Activated T-cell treated with anti-CD3 and anti-CD28 coated beads, Interleukin-2, amount 50 U/mL, for 1 hour (primary cell): ENCODE results near the gene ABHD8.

ENCODE experiments used
- DNase-seq: peaks from one replicate; pipeline ENCODE4 v3.0.0-alpha.2; 2020

ABHD8 gene

DNA sequence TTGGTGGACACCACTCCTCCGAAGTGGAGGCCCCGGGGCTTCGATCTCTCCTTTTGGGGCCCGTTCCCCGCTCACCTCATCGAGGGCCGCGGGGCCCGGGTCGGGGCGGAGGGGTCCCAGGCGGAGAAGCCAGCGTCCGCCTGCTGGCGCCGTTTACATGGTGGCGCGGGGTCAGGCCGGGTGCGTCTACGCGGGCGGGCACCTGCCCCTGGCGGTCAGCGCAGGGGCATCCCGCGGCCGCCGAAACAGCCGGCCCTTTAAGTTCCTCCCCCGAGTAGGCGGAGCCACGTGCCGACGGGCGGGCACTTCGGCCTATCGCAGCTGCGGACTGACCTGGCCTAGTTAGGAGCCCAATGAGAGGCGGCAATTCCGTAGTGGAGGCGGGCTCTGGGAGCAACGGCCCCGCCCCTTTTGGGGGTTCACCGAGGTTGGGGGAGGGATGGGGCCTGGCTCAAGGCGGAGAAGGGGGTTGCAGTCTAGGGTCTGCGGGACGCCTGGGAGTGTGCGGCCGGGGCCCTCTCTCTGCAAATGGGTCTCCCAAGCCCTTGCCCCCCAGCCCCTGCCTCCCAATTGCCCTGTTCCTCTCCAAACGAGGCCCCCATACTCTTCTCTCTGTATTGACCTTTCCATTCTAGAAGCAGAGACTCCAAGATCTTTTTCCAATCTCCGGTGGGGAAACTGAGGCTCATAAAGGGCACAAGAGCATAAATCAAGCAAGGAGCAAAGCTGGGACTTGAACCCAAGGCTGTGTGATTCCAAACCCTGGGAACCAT is at the start of gene ABHD8:
ABHD8 (minus strand) TSS at position 259 of the 773 bp plus-strand sequence. CDS start 1,809 bp downstream, outside the sequence.
- DNase-seq, result peak; percentile 94

DNA sequence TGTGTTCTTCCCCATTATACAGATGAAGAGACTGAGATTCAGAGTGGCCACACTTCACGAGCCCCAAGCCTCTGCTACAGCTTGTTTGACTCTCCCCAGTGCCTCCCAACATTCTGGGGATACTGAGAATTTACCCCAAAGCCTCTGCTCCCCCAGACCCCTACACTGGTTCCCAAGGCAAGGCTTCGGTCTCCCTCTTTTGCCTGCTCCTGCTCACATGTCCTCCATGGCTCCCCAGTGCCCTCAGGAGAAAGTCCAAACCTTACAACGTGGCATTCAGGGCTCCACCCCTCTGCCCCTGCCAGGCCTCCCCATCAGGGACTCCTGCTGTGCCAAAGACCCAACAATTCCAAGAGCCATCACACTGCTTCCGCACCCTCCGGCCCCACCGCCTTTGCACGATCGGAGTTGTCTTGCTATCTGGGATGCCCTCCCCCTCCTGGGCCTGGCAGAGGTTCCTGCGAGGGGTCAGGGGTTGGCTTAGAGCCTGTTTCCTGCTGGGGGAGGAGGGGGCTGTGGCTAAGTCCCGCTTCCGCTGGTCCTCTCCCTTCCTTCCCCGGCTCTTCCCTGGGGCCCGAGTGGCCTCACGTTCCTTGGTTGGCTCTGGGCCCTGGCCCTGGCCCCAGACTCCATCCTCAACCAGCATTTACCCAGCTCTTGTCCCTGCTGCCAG is 49.5 kb upstream of the ABHD8 start:
- no peak for DNase-seq

DNA sequence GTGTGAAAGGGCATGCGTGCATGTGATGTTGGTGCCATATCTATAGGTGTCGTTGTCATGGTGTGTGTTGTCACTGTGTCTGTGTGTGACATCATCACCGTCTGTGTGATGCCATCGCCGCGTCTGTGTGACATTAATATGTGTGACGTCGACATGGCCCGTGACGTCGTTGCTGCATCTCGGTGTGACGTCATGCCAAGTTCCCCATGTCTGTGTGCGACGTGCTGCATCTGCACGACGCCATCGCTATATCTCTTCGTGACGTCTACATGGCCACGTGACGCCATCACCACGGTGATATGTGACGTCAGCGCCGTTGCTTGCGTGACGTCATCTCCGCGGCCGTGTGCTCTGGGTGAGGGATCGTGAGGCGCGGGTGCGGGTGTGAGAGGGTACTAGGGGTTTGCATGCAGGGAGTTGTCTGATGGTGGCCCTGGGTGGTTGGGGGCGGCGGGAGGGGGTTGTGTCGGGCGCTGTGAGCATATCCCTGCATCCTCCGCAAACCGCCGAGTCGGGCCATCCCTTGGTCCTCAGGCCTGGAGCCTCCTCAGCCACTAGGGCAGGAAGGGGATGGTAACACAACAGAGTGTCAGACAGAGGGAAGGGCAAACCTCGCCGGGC is 48.7 kb upstream of the ABHD8 start:
- no peak for DNase-seq

DNA sequence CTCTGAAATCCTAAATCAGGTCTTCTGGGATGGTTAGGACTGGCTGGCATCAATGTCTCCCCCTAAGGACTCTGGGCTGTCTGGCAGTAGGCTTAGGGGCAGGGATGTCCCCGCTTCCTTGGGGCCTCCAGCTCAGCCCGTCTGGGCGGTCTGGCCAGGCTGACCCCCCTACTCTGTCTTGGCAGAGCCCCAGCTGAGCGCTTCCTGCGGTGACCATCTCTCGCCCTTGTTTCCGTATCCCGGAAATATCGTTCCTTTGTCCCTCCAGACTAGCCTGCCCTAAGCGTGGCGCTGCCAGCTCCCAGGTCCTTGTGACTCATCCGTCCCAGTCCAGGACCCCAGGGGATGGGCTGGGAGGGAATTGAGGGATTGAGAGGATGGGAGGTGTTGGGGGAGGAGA is 45.5 kb upstream of the ABHD8 start:
- DNase-seq, result no peak

GRCh38 chr19:17347877-17348276 is 44.7 kb upstream of the ABHD8 start:
- DNase-seq, result no peak

- DNase-seq, result no peak
These were observed 44.1 kb upstream of the ABHD8 start for GRCh38 chr19:17347361-17347760.

DNA sequence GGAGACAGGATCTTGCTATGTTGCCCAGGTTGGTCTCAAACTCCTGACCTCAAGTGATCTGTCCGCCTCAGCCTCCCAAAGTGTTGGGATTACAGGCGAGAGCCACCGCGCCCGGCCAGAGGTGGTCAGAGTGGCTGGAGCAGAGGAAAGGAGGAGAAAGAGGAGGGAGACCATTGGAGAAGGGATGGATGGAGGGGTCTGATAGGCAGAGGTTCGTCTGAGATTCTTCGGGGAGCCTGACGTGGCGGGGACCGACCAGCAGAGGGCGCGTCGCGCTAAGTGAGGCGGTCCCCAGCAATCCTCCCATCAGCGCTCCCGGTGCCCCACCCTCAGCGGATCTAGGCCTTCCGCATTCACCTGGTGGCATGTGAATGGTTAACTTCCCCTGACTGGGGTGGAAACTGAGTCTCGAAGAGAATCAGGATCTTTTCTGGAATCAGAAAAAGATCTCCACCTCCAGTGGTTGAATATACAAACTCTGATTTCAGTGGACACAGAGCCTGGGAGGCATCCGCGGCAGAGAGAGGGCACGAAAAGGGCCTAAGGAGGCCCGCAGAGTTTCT is 43.0 kb upstream of the ABHD8 start:
- peak; percentile 81 for DNase-seq

- DNase-seq, result no peak
These were observed 38.6 kb upstream of the ABHD8 start for GRCh38 chr19:17341845-17342244.

- no peak for DNase-seq
These were observed 38.2 kb upstream of the ABHD8 start for GRCh38 chr19:17341386-17341785.

DNA sequence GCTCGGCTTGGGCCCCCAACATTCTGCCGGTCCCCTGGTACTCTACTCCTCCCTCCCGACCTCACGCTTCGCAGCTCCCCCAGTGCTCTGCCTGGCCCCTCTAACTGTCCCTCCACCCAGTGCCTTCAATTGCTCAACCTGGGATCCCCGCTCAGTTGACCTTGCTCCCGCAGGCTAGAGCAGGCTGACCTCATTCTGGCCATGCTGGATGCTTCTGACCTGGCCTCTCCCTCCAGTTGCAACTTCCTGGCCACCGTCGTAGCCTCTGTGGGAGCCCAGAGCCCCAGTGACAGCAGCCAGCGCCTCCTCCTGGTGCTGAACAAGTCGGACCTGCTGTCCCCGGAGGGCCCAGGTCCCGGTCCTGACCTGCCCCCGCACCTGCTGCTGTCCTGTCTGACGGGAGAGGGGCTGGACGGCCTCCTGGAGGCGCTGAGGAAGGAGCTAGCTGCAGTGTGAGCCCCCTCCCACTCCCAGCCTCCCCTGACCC is 37.7 kb upstream of the ABHD8 start:
- no peak for DNase-seq

DNA sequence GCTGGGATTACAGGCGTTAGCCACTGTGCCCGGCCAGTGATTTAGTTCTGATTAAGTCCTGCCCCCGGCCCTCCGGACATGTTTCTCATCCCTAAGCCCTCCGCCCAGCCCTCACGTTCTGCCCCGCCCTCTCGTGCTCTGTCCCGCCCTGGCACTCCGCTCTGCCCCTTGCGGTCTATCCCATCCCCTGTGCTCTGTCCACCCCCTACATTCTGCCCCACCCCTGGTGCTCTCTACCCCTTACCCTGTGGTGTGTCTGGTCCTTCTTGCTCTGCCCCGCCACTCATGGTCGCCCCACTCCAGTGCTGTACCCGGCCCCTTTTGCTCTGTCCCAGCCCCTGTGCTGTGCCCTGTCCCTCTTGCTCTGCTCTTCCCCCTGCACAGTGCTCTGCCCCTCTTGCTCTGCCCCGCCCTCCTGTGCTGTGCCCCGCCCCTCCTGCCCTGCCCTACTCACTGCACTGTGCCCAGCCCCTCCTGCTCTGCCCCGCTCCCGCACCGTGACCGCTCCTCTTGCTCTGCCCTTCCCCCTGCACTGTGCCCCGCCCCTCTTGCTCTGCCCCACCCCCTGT is 37.2 kb upstream of the ABHD8 start:
- no peak for DNase-seq

- DNase-seq, result no peak
These were observed 36.0 kb upstream of the ABHD8 start for GRCh38 chr19:17339088-17339741.

GRCh38 chr19:17338433-17339078 is 35.3 kb upstream of the ABHD8 start:
- DNase-seq, result no peak

DNA sequence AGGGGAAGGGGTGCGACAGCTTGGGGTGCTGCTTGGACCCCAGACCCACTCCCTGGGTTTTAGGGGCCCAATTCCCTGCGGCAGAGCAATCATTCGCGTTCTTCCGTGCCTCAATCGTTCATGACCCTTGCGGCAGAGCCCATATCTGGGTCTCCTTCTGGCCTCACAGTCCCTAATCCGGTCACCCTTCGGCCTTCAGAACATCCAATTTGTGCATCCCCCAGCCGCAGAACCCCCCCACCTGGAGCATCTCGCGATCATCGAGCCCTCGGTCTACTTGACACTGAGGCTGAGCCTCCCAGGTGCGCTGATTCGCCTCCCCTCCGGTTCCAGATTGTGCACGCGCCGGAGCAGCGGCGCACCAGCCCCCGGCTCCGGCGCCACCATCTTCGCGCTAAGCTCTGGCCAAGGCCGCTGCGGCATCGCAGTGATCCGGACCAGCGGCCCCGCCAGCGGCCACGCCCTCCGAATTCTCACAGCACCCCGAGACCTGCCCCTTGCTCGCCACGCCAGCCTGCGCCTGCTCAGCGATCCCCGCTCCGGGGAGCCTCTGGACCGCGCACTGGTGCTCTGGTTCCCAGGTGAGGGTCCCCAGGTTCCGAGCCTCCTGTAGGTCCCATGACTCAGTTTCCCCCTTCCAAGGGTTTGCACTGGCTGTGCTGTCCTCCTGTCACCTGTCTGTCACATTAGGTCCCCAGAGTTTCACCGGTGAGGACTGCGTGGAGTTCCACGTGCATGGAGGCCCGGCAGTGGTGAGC is 34.6 kb upstream of the ABHD8 start:
- no peak for DNase-seq

DNA sequence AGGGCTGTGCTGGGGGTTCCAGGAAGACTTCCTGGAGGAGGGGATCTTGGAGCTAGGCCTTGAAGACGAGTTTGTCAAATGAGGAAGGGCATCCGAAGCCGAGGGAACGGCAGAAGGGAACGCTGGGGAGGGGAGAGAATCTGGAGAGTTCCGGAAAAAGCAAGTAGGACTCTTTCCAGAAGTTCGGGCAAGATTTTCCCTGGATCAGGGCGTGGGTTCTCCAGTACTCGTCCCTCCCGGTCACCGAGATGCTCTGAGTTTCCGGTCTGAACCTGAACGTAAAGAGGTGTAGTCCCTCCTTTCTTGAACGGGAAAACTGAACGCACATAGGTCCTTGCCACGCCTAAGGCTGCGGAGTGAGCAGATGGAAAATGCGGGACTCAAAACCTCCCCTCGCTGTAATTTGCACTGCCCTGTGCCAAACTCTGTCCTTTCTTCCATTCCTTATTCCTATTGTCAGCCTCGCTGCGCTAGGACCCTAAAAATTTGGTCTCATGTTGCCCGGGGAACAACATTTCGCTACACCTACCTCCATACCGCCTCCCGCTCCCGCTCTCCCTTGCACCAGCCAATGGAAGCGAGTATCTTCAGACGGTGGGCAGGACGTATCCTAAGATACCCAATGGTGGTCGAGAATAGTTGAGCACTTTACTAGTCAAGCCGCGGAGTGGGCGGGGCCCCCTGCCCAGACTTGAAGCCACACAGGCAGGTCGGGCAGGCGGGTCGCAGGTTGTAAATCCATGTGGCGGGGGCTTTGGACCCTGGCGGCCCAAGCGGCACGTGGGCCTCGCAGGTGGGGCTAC is 33.8 kb upstream of the ABHD8 start, which contains the start of gene GTPBP3:
GTPBP3 (plus strand) TSS at position 682 of the 803 bp plus-strand sequence; CDS start at position 741, 59 bp downstream.
- peak; percentile 93 for DNase-seq

GRCh38 chr19:17335575-17335974 is 32.4 kb upstream of the ABHD8 start:
- DNase-seq, result no peak

DNA sequence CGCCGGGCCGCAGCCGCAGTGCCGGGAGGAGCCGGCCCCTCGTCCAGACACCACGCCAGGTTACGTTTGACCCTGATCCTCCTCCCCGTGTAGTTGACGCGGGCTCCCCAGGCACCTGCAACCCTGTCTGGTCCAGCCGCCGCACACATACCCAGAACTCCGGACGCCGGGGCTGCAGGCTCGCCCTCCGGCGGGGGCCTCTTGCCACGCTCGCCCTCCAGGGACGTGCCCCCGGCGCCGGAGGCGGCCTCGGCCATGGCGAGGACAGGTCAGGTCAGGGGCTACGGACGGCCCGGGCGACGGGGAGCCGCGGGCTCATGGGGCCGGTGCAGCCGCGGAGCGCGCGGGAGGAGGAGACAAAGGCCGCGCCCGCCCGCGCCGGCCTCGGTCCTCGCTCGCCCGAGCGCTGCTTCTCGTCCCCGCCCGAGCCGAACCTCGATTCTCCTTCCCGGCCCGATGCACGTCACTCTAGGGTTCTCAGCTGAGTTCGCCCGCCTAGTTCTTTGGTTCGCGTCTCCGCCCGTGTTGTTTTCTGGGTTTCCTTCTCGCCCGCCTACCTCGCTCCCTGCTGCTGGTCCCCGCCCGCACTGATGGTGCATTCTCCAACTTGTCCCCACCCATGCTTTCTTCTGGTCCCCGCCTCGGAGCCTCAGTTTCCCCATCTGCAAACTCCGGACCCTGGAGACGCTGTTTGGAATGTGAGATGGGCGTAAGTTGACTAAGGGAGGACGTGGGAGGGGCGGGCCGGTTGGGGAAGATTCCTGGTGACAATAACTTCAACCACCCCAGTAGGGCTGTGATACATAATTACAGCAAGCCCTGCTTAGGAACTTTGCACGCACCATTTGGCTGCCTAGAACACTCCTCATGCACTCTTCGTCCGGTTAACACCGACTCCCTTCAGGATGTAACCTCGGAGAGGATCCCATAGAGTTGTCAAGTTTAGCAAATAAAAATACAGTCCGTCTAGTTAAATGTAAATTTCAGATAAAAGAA is 31.5 kb upstream of the ABHD8 start, which contains the start of gene ANO8:
ANO8 (minus strand) TSS at position 442 of the 996 bp plus-strand sequence; CDS start at position 257, 185 bp downstream.
- peak; percentile 96 for DNase-seq

GRCh38 chr19:17333611-17334413 is 30.6 kb upstream of the ABHD8 start:
- peak; percentile 72 for DNase-seq
